A549 (cell line): ENCODE results near the gene BEND5.

ENCODE experiments used
- CTCF ChIP-seq: fragments of >200 bp; sonication (Bioruptor Twin); formaldehyde crosslinking; IDR thresholded peaks from 3 replicates; pipeline ENCODE4 v1.5.1; 2016
- FOSL2 ChIP-seq, 2 experiments: fragments of 450-650 bp in 1 of 2; fragments of >200 bp in 1 of 2; sonication (Bioruptor Twin) in 1 of 2; formaldehyde crosslinking; IDR thresholded peaks; 2 replicates each; pipeline versions ENCODE4 v1.5.0 to v1.6.1; 2016 to 2020; ENCODE audit warnings: mild to moderate bottlenecking in 1 of 2, moderate library complexity in 1 of 2
- PHF8 ChIP-seq: fragments of 200-600 bp; sonication (generic); IDR thresholded peaks from 2 replicates; pipeline ENCODE4 v1.6.1; 2016; ENCODE audit warnings: low read depth, mild to moderate bottlenecking, antibody characterized with exemption, moderate library complexity, borderline replicate concordance
- POLR2A ChIP-seq: IDR thresholded peaks from 2 replicates; pipeline ENCODE4 v1.6.1; 2012; ENCODE audit warnings: mild to moderate bottlenecking, low read length
- RCOR1 ChIP-seq: fragments of 150-350 bp; IDR thresholded peaks from 2 replicates; pipeline ENCODE4 v1.6.1; 2014; ENCODE audit warnings: antibody characterized with exemption, low read length, low read depth
- RFX5 ChIP-seq: fragments of 450-650 bp; IDR thresholded peaks from 2 replicates; pipeline ENCODE4 v1.7.1; 2014; ENCODE audit warnings: antibody characterized with exemption, mild to moderate bottlenecking, moderate library complexity
- SREBF2 ChIP-seq: fragments of 450-650 bp; IDR thresholded peaks from 2 replicates; pipeline ENCODE4 v1.6.1; 2014; ENCODE audit warnings: mild to moderate bottlenecking, moderate library complexity
- TP53 ChIP-seq: fragments of 250-450 bp; sonication (Bioruptor Pico); IDR thresholded peaks from 2 replicates; pipeline ENCODE4 v1.5.0; 2021; ENCODE audit warnings: mild to moderate bottlenecking, moderate library complexity
- USF2 ChIP-seq: fragments of 450-650 bp; IDR thresholded peaks from 2 replicates; pipeline ENCODE4 v1.6.1; 2014; ENCODE audit warnings: antibody characterized with exemption
- TF ChIP-seq, protein P1 (sequence below): IDR thresholded peaks from 2 replicates; pipeline ENCODE4 v1.6.1; 2012

- no peak for TF ChIP-seq RCOR1
- TF ChIP-seq CTCF = no peak
- no peak for TF ChIP-seq POLR2A
- no peak for TF ChIP-seq RFX5
- TF ChIP-seq, protein P1, sequence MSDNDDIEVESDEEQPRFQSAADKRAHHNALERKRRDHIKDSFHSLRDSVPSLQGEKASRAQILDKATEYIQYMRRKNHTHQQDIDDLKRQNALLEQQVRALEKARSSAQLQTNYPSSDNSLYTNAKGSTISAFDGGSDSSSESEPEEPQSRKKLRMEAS = no peak
- no peak for TF ChIP-seq USF2
- no peak for TF ChIP-seq SREBF2
- TF ChIP-seq FOSL2 (IDR thresholded peaks at IDR 0.05) = no peak
- no peak for TF ChIP-seq FOSL2 (CRISPR knock-in tag; IDR thresholded peaks at IDR 0.05)
- TF ChIP-seq PHF8 = no peak
- no peak for TF ChIP-seq TP53
Measured at GRCh38 chr1:48746906-48747305, 29.8 kb downstream of the BEND5 start.
